ENCODE measurements around the gene ECM1. TPM values are rescaled to one million over a fixed set of nuclear protein-coding genes. Genes with fewer than 3 reads are reported as not detected.

The ECM1 gene
- total RNA-seq, 1 donor: 30.0 TPM

DNA sequence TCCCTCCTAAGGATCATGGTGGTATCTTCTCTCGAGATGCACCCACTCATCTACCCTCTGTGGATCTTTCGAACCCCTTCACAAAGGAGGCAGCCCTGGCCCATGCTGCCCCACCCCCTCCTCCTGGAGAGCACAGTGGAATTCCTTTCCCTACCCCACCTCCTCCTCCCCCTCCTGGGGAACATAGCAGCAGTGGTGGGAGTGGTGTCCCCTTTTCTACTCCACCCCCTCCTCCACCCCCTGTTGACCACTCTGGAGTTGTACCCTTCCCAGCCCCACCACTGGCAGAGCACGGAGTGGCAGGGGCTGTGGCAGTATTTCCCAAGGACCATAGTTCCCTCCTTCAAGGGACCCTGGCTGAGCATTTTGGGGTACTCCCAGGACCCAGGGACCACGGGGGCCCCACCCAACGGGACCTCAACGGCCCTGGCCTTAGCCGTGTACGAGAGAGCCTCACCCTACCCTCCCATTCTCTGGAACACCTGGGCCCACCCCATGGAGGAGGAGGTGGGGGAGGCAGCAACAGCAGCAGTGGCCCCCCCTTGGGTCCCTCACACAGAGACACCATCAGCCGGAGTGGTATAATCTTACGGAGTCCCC, 35.2 kb upstream of the ECM1 start:
- TF ChIP-seq, protein P1, sequence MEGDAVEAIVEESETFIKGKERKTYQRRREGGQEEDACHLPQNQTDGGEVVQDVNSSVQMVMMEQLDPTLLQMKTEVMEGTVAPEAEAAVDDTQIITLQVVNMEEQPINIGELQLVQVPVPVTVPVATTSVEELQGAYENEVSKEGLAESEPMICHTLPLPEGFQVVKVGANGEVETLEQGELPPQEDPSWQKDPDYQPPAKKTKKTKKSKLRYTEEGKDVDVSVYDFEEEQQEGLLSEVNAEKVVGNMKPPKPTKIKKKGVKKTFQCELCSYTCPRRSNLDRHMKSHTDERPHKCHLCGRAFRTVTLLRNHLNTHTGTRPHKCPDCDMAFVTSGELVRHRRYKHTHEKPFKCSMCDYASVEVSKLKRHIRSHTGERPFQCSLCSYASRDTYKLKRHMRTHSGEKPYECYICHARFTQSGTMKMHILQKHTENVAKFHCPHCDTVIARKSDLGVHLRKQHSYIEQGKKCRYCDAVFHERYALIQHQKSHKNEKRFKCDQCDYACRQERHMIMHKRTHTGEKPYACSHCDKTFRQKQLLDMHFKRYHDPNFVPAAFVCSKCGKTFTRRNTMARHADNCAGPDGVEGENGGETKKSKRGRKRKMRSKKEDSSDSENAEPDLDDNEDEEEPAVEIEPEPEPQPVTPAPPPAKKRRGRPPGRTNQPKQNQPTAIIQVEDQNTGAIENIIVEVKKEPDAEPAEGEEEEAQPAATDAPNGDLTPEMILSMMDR (IDR thresholded peaks at IDR 0.05; ENCODE audit: extremely low read depth, low read depth, low read length): no peak
- H3K4me2 ChIP-seq (ENCODE audit: insufficient read depth, low read length): no peak overlapping the region
- no peak overlapping the region for H3K27ac ChIP-seq (ENCODE audit: low read depth, low read length)
- no peak overlapping the region for H3K4me3 ChIP-seq (ENCODE audit: insufficient read depth, low read length)
- no peaks in the 10 kb centered on the region for H3K79me2 ChIP-seq (ENCODE audit: insufficient read depth, low read length)
- no peaks in the 10 kb centered on the region for H3K9me3 ChIP-seq (ENCODE audit: low read depth, low read length)
- DNase-seq (ENCODE audit: insufficient read length, low spot score, missing footprints): no peak
- H3K4me1 ChIP-seq (ENCODE audit: insufficient read depth, low read length): peaks cover 10% of the 10 kb centered on the region
- peaks cover 4% of the 10 kb centered on the region for H4K20me1 ChIP-seq (ENCODE audit: insufficient read depth, low read length)
- H3K36me3 ChIP-seq (ENCODE audit: insufficient read depth, low read length): peaks cover 27% of the 10 kb centered on the region
- H2AFZ ChIP-seq (ENCODE audit: low read length): no peak overlapping the region
- no peaks in the 10 kb centered on the region for H3K27me3 ChIP-seq (ENCODE audit: insufficient read depth, low read length)

- H3K9me3 ChIP-seq (ENCODE audit: low read depth, low read length): no peaks in the 10 kb centered on the region
- TF ChIP-seq, protein P1 (IDR thresholded peaks at IDR 0.05; ENCODE audit: extremely low read depth, low read depth, low read length): no peak
- H3K27ac ChIP-seq (ENCODE audit: low read depth, low read length): no peak overlapping the region
- H2AFZ ChIP-seq (ENCODE audit: low read length): no peak overlapping the region
- H3K4me2 ChIP-seq (ENCODE audit: insufficient read depth, low read length): no peak overlapping the region
- H3K4me1 ChIP-seq (ENCODE audit: insufficient read depth, low read length): peaks cover 17% of the 10 kb centered on the region
- H4K20me1 ChIP-seq (ENCODE audit: insufficient read depth, low read length): peaks cover 4% of the 10 kb centered on the region
- peaks cover 25% of the 10 kb centered on the region for H3K36me3 ChIP-seq (ENCODE audit: insufficient read depth, low read length)
- no peaks in the 10 kb centered on the region for H3K79me2 ChIP-seq (ENCODE audit: insufficient read depth, low read length)
- DNase-seq (ENCODE audit: insufficient read length, low spot score, missing footprints): no peak
- H3K4me3 ChIP-seq (ENCODE audit: insufficient read depth, low read length): no peak overlapping the region
- H3K27me3 ChIP-seq (ENCODE audit: insufficient read depth, low read length): no peaks in the 10 kb centered on the region
Observed at GRCh38 chr1:150473659-150474058, 34.2 kb upstream of the ECM1 start.

DNA sequence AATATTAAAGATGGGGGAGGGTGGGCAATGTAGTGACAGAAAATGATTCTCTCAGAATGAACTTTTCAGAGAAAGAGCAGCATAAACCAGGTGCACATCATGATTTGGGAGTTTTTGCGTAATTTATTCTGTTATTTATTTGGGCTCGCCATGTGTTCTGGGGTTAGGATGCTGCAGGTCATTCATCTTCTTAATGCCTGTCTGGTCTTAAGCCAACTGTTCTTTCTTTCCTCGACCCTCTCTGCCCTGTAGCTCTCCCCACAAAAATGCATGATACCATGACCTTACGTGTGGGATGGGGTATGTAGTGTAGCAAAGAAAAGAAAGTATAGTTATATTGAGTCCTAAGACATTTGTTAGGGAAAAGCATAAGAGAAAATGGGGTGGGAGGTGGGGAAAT, 33.0 kb upstream of the ECM1 start:
- H4K20me1 ChIP-seq (ENCODE audit: insufficient read depth, low read length): peaks cover 4% of the 10 kb centered on the region
- no peak overlapping the region for H3K27ac ChIP-seq (ENCODE audit: low read depth, low read length)
- H3K79me2 ChIP-seq (ENCODE audit: insufficient read depth, low read length): no peaks in the 10 kb centered on the region
- H3K4me2 ChIP-seq (ENCODE audit: insufficient read depth, low read length): no peak overlapping the region
- peaks cover 17% of the 10 kb centered on the region for H3K4me1 ChIP-seq (ENCODE audit: insufficient read depth, low read length)
- DNase-seq (ENCODE audit: insufficient read length, low spot score, missing footprints): no peak
- H3K27me3 ChIP-seq (ENCODE audit: insufficient read depth, low read length): no peaks in the 10 kb centered on the region
- H3K36me3 ChIP-seq (ENCODE audit: insufficient read depth, low read length): peaks cover 25% of the 10 kb centered on the region
- H3K9me3 ChIP-seq (ENCODE audit: low read depth, low read length): no peaks in the 10 kb centered on the region
- H3K4me3 ChIP-seq (ENCODE audit: insufficient read depth, low read length): no peak overlapping the region
- H2AFZ ChIP-seq (ENCODE audit: low read length): no peak overlapping the region
- TF ChIP-seq, protein P1 (IDR thresholded peaks at IDR 0.05; ENCODE audit: extremely low read depth, low read depth, low read length): no peak

DNA sequence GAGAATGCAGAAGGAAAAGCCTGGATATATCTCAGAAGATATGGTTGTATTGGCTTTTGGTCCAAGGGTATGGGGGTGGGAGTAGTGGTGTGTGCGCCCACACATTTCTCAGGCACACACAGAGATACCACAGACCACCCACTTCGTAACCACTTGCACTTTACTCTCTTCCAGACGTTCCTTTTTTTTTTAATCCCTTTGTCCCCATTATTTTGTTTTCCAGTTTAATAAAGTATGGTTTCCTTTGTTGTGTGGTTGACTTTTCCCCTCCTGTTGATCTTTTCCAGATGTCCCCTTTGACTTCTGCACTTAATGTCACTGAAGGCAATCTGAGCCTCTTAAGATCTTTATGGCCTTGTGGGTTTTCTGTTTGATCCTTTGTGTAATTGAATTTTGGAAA, 31.2 kb upstream of the ECM1 start:
- H3K4me1 ChIP-seq (ENCODE audit: insufficient read depth, low read length): peaks cover 17% of the 10 kb centered on the region
- no peaks in the 10 kb centered on the region for H3K79me2 ChIP-seq (ENCODE audit: insufficient read depth, low read length)
- no peak overlapping the region for H3K27ac ChIP-seq (ENCODE audit: low read depth, low read length)
- H2AFZ ChIP-seq (ENCODE audit: low read length): no peak overlapping the region
- TF ChIP-seq, protein P1 (IDR thresholded peaks at IDR 0.05; ENCODE audit: extremely low read depth, low read depth, low read length): no peak
- H3K27me3 ChIP-seq (ENCODE audit: insufficient read depth, low read length): no peaks in the 10 kb centered on the region
- H3K36me3 ChIP-seq (ENCODE audit: insufficient read depth, low read length): peaks cover 13% of the 10 kb centered on the region
- no peaks in the 10 kb centered on the region for H3K9me3 ChIP-seq (ENCODE audit: low read depth, low read length)
- H4K20me1 ChIP-seq (ENCODE audit: insufficient read depth, low read length): peaks cover 4% of the 10 kb centered on the region
- H3K4me3 ChIP-seq (ENCODE audit: insufficient read depth, low read length): no peak overlapping the region
- DNase-seq (ENCODE audit: insufficient read length, low spot score, missing footprints): no peak
- no peak overlapping the region for H3K4me2 ChIP-seq (ENCODE audit: insufficient read depth, low read length)

Data from osteoblast (primary cell).